GM12878 (cell line): ENCODE results near the gene FN3K. TPM values are rescaled to one million over a fixed set of nuclear protein-coding genes. Genes with fewer than 3 reads are reported as not detected.

Experiments used
- ATAC-seq: fragments of 200-7000 bp; cut with Tn5 transposase; 3 replicates; pipeline ENCODE4 v1.9.1; 2020; ENCODE audit warnings: mild to moderate bottlenecking, moderate library complexity
- BruUV-seq: library from RNA; stranded (reverse); fragments of 400-500 nt; replicated peaks from 2 replicates; lab custom pipeline; 2021; lab: Mats Ljungman, UMichigan
- CTCF ChIA-PET: fragments of 300-600 bp; sonication (Branson Sonifier 250); formaldehyde crosslinking; extraction: SDS; loops from one replicate; lab custom pipeline; 2021; ENCODE audit warnings: inconsistent platforms; lab: Yijun Ruan, JAX
- POLR2A ChIA-PET: fragments of 350-600 bp; formaldehyde crosslinking; extraction: SDS; loops from one replicate; lab custom pipeline; 2021; ENCODE audit warnings: inconsistent platforms; lab: Charles Lee
- RAD21 ChIA-PET: fragments of 300-600 bp; sonication (Branson Sonifier 250); formaldehyde crosslinking; loops from one replicate; lab custom pipeline; 2023; ENCODE audit warnings: antibody characterized with exemption; ENCODE audit not compliant: unreplicated experiment; lab: Charles Lee
- SMC1A ChIA-PET: fragments of 300-600 bp; sonication (Branson Sonifier 250); formaldehyde crosslinking; loops from one replicate; lab custom pipeline; 2023; ENCODE audit not compliant: unreplicated experiment, uncharacterized antibody; lab: Charles Lee
- DNase-seq: peaks from one replicate; pipeline ENCODE4 v3.0.0-alpha.2; 2011; ENCODE audit warnings: low read depth, low spot score
- FAIRE-seq: peaks from 3 replicates; lab custom pipeline; 2011; peaks lifted over from hg19 to GRCh38; lab: Jason Lieb, UNC
- H2AFZ ChIP-seq: 2 replicates; pipeline ENCODE4 v1.6.0; 2011; ENCODE audit warnings: low read depth, low read length, control low read depth; ENCODE audit not compliant: control insufficient read depth
- H3K27ac ChIP-seq: 2 replicates; pipeline ENCODE4 v1.5.1; 2011; ENCODE audit warnings: control low read depth; ENCODE audit not compliant: control insufficient read depth, insufficient read depth
- H3K27me3 ChIP-seq, 2 experiments: replicated peaks in 1 of 2; 2 replicates each; pipeline versions ENCODE4 v1.6.0 to v1.6.1; 2011; ENCODE audit warnings: low read length in 1 of 2; ENCODE audit not compliant: control insufficient read depth in 2 of 2, insufficient read depth in 2 of 2
- H3K36me3 ChIP-seq, 2 experiments: 2 replicates each; pipeline ENCODE4 v1.5.1; 2011; ENCODE audit warnings: low read length in 1 of 2; ENCODE audit not compliant: control insufficient read depth in 2 of 2, insufficient read depth in 2 of 2
- H3K4me1 ChIP-seq: 2 replicates; pipeline ENCODE4 v1.6.1; 2011; ENCODE audit warnings: mild to moderate bottlenecking, low read length, moderate library complexity, mixed read lengths; ENCODE audit not compliant: control insufficient read depth, insufficient read depth
- H3K4me2 ChIP-seq: 2 replicates; pipeline ENCODE4 v1.6.0; 2011; ENCODE audit warnings: control low read depth; ENCODE audit not compliant: control insufficient read depth, insufficient read depth
- H3K4me3 ChIP-seq: fragments of 200-600 bp; sonication (generic); 2 replicates; pipeline ENCODE4 v1.5.1; 2016
- H3K79me2 ChIP-seq: 2 replicates; pipeline ENCODE4 v1.6.0; 2011; ENCODE audit warnings: low read length; ENCODE audit not compliant: control insufficient read depth, insufficient read depth
- H3K9ac ChIP-seq: 2 replicates; pipeline ENCODE4 v1.8.0; 2011; ENCODE audit warnings: low read length, control low read depth, mixed read lengths; ENCODE audit not compliant: control insufficient read depth, insufficient read depth
- H3K9me3 ChIP-seq: replicated peaks from 3 replicates; pipeline ENCODE4 v1.5.1; 2011; ENCODE audit warnings: mild to moderate bottlenecking, low read length; ENCODE audit not compliant: control insufficient read depth, insufficient read depth
- H4K20me1 ChIP-seq: 2 replicates; pipeline ENCODE4 v1.6.0; 2011; ENCODE audit not compliant: control insufficient read depth, insufficient read depth
- GATAD2B ChIP-seq: fragments of 450-650 bp; conservative IDR thresholded peaks from 2 replicates; pipeline ENCODE4 v1.6.1; 2017; ENCODE audit warnings: low read depth, mild to moderate bottlenecking, moderate library complexity
- HCFC1 ChIP-seq: fragments of 150-350 bp; IDR thresholded peaks from 2 replicates; pipeline ENCODE4 v1.6.1; 2014; ENCODE audit warnings: low read length
- IKZF1 ChIP-seq: fragments of 450-650 bp; conservative IDR thresholded peaks from 2 replicates; pipeline ENCODE4 v1.6.1; 2017; ENCODE audit warnings: antibody characterized with exemption, mild to moderate bottlenecking
- MTA3 ChIP-seq: IDR thresholded peaks from 2 replicates; pipeline ENCODE4 v1.6.1; 2012; ENCODE audit warnings: low read length, inconsistent platforms, borderline replicate concordance
- NFXL1 ChIP-seq: fragments of 450-650 bp; IDR thresholded peaks from 2 replicates; pipeline ENCODE4 v1.6.1; 2017; ENCODE audit warnings: antibody characterized with exemption, mild to moderate bottlenecking, borderline replicate concordance
- NR2C2 ChIP-seq: IDR thresholded peaks from 2 replicates; pipeline ENCODE4 v1.6.1; 2011; ENCODE audit warnings: borderline replicate concordance, low read depth; ENCODE audit not compliant: control insufficient read depth, insufficient read length
- NRF1 ChIP-seq: conservative IDR thresholded peaks from 2 replicates; pipeline ENCODE4 v1.6.1; 2011; ENCODE audit warnings: mild to moderate bottlenecking, low read depth, low read length, improper control_type of control experiment
- RAD51 ChIP-seq: fragments of 450-650 bp; IDR thresholded peaks from 2 replicates; pipeline ENCODE4 v1.6.1; 2016; ENCODE audit warnings: moderate library complexity, mild to moderate bottlenecking, inconsistent platforms
- RCOR1 ChIP-seq: conservative IDR thresholded peaks from 2 replicates; pipeline ENCODE4 v1.6.1; 2012; ENCODE audit warnings: low read depth, low read length, improper control_type of control experiment
- SIN3A ChIP-seq: IDR thresholded peaks from 2 replicates; pipeline ENCODE4 v1.6.1; 2012; ENCODE audit warnings: low read depth, low read length, improper control_type of control experiment
- SREBF2 ChIP-seq: IDR thresholded peaks from 2 replicates; pipeline ENCODE4 v1.6.1; 2012; ENCODE audit warnings: mild to moderate bottlenecking, low read length
- TAF1 ChIP-seq: IDR thresholded peaks from 2 replicates; pipeline ENCODE4 v1.6.1; 2011; ENCODE audit warnings: mild to moderate bottlenecking, low read depth, low read length, borderline replicate concordance
- TCF12 ChIP-seq: IDR thresholded peaks from 2 replicates; pipeline ENCODE4 v1.6.1; 2011; ENCODE audit warnings: low read depth, mild to moderate bottlenecking, low read length
- TCF7 ChIP-seq: IDR thresholded peaks from 2 replicates; pipeline ENCODE4 v1.6.1; 2014; ENCODE audit warnings: antibody characterized with exemption, borderline replicate concordance
- WRNIP1 ChIP-seq: IDR thresholded peaks from 2 replicates; pipeline ENCODE4 v1.6.1; 2011; ENCODE audit warnings: low read depth, low read length, improper control_type of control experiment, borderline replicate concordance
- ZNF207 ChIP-seq: fragments of 450-650 bp; IDR thresholded peaks from 2 replicates; pipeline ENCODE4 v1.6.1; 2014; ENCODE audit warnings: antibody characterized with exemption, mild to moderate bottlenecking, borderline replicate concordance
- ZNF687 ChIP-seq: fragments of 450-650 bp; IDR thresholded peaks from 2 replicates; pipeline ENCODE4 v1.6.1; 2017; ENCODE audit warnings: mild to moderate bottlenecking, moderate library complexity
- WGBS: methylation state at CpG from one replicate; pipeline ENCODE4 v1.1.6; 2016; ENCODE audit warnings: low lambda C conversion rate; ENCODE audit not compliant: insufficient replicate concordance, insufficient coverage; ENCODE audit errors: missing lambda C conversion rate; 5-methylcytosine and 5-hydroxymethylcytosine counted together
- in situ Hi-C: fragments of 300-500 bp; cut with MboI; formaldehyde crosslinking; loops from 9 replicates; pipeline ENCODE4 v1.14.3; 2018; ENCODE audit warnings: mixed read lengths
- intact Hi-C: fragments of 100-400 bp; cut with micrococcal nuclease; formaldehyde crosslinking; loops from one replicate; pipeline ENCODE4 v1.14.2; 2022; ENCODE audit not compliant: unreplicated experiment
- polyA plus RNA-seq, 11 experiments: library from polyadenylated mRNA; depleted of rRNA in 4 of 11; unstranded in 6 of 11; stranded (reverse) in 5 of 11; fragments of >200 nt; fragmentation: Nextera tagmentation in 4 of 11; fragmentation: Illumina TruSeq in 1 of 11; extraction: Ambion mirVana in 4 of 11; extraction: Trizol in 1 of 11; gene quantifications; 1 replicate in 1 of 11; 2 replicates in 10 of 11; pipeline versions ENCODE4 v1.2.1 to v1.2.3, GENCODE V29; 2011 to 2016; ENCODE audit warnings: inconsistent platforms in 2 of 11, missing spikeins in 2 of 11, low read depth in 1 of 11
- total RNA-seq, 4 experiments: library from RNA; depleted of rRNA in 3 of 4; stranded (reverse); fragments of >200 nt in 3 of 4; fragmentation: Illumina TruSeq in 1 of 4; extraction: Trizol in 1 of 4; gene quantifications; 2 replicates each; pipeline versions ENCODE4 v1.2.1 to v1.2.3, GENCODE V29; 2013 to 2021

Gene FN3K
- total and polyA plus RNA-seq, 10 of the 15 experiments (the other 5 are each of a cell fraction or from before 2014, with no cell fraction given), result 0.08 to 0.51 (median 0.17) TPM; not detected in 7

GRCh38 chr17:82710499-82711232, 24.7 kb upstream of the FN3K start:
- H3K4me1 ChIP-seq, result peaks cover 10% of the 10 kb centered on the region
- H3K9ac ChIP-seq, result no peak overlapping the region
- DNase-seq (no peak), ATAC-seq (no peak), FAIRE-seq (no peak)
- WGBS, result 57% methylated on average over 28 of the region's 29 CpGs
- no peak overlapping the region for H3K4me2 ChIP-seq
- no peak overlapping the region for H3K27ac ChIP-seq
- H3K79me2 ChIP-seq, result no peaks in the 10 kb centered on the region
- no peaks in the 10 kb centered on the region for H3K36me3 ChIP-seq
- H2AFZ ChIP-seq, result no peak overlapping the region
- ChIA-PET SMC1A (no interaction called here), POLR2A (no interaction called here), CTCF (no interaction called here), RAD21 (no interaction called here)
- TF ChIP-seq SREBF2, result no peak
- TF ChIP-seq SIN3A, result no peak
- no peak for TF ChIP-seq RCOR1
- TF ChIP-seq TCF7, result no peak
- TF ChIP-seq GATAD2B, result no peak
- TF ChIP-seq WRNIP1, result no peak
- TF ChIP-seq NR2C2, result no peak
- TF ChIP-seq NFXL1, result no peak
- TF ChIP-seq TCF12, result no peak
- no peak for TF ChIP-seq RAD51
- TF ChIP-seq NRF1, result no peak
- TF ChIP-seq IKZF1, result no peak
- TF ChIP-seq TAF1, result no peak
- no peak for TF ChIP-seq HCFC1
- TF ChIP-seq ZNF687, result no peak
- no peak for TF ChIP-seq MTA3
- TF ChIP-seq ZNF207, result no peak
- no TSS peak for BruUV-seq
- H3K9me3 ChIP-seq, result no peaks in the 10 kb centered on the region
- intact Hi-C loops (no loop called here), in situ Hi-C loops (no loop called here)
- no peaks in the 10 kb centered on the region for H3K27me3 ChIP-seq
- H3K4me3 ChIP-seq, result no peak overlapping the region
- no peaks in the 10 kb centered on the region for H4K20me1 ChIP-seq
